Choroid plexus epithelial cell (primary cell): ENCODE data around the gene ZNF280D.

Experiments used
- DNase-seq: peaks from one replicate; pipeline ENCODE4 v3.0.0-alpha.2; 2010; ENCODE audit warnings: low read depth
- H3K4me3 ChIP-seq: 2 replicates; pipeline ENCODE4 v1.5.1; 2011; ENCODE audit warnings: low read depth, mild to moderate bottlenecking, control low read depth, low read length, moderate library complexity
- CTCF ChIP-seq: conservative IDR thresholded peaks from 2 replicates; pipeline ENCODE4 v1.5.1; 2011; ENCODE audit warnings: low read depth, mild to moderate bottlenecking, control low read depth, inconsistent platforms, low read length, moderate library complexity

The ZNF280D gene

GRCh38 chr15:56598991-56599390 is 134.3 kb downstream of the ZNF280D start:
- no peak overlapping the region for H3K4me3 ChIP-seq
- DNase-seq, result peak; percentile 55
- TF ChIP-seq CTCF, result no peak

GRCh38 chr15:56587686-56588085 is 145.6 kb downstream of the ZNF280D start:
- no peak overlapping the region for H3K4me3 ChIP-seq
- peak; percentile 28 for DNase-seq
- no peak for TF ChIP-seq CTCF

GRCh38 chr15:56586206-56586605 is 147.1 kb downstream of the ZNF280D start:
- no peak for DNase-seq
- H3K4me3 ChIP-seq, result no peak overlapping the region
- TF ChIP-seq CTCF, result no peak

- H3K4me3 ChIP-seq, result no peak overlapping the region
- no peak for TF ChIP-seq CTCF
- DNase-seq, result no peak
Observed at GRCh38 chr15:56582785-56583184, 150.5 kb downstream of the ZNF280D start.
